IMR-90 (cell line): ENCODE measurements around the gene NANS. TPM values are rescaled to one million over a fixed set of nuclear protein-coding genes. Genes with fewer than 3 reads are reported as not detected.
A peak's percentile ranks its signal among the peaks of the same experiment; 100 is the strongest.

Experiments
- ATAC-seq: fragments of 200-7000 bp; cut with Tn5 transposase; 2 replicates; pipeline ENCODE4 v1.9.1; 2020; ENCODE audit warnings: low read depth, mild to moderate bottlenecking, moderate library complexity
- BruUV-seq: library from RNA; stranded (reverse); fragments of 400-500 nt; replicated peaks from 2 replicates; lab custom pipeline; 2021; lab: Mats Ljungman, UMichigan
- CTCF ChIA-PET: fragments of 300-600 bp; formaldehyde crosslinking; extraction: SDS; loops from one replicate; lab custom pipeline; 2021; ENCODE audit warnings: antibody characterized with exemption; lab: Yijun Ruan, JAX
- POLR2A ChIA-PET: fragments of 300-600 bp; sonication (Branson Sonifier 250); formaldehyde crosslinking; loops from one replicate; lab custom pipeline; 2022; ENCODE audit warnings: antibody characterized with exemption; ENCODE audit not compliant: unreplicated experiment; lab: Charles Lee
- DNase-seq: peaks from one replicate; pipeline ENCODE4 v3.0.0; 2013
- H2AFZ ChIP-seq: replicated peaks from 2 replicates; pipeline ENCODE3; 2013; ENCODE audit warnings: low read length, mild to moderate bottlenecking; ENCODE audit not compliant: poor library complexity
- H2AK5ac ChIP-seq: 2 replicates; pipeline ENCODE4 v1.6.1; 2013; ENCODE audit warnings: low read depth, low read length, inconsistent platforms
- H2AK9ac ChIP-seq: replicated peaks from 2 replicates; pipeline ENCODE3; 2013; ENCODE audit warnings: mild to moderate bottlenecking, low read depth, low read length, moderate library complexity; ENCODE audit not compliant: poor library complexity
- H2BK120ac ChIP-seq: 2 replicates; pipeline ENCODE4 v1.6.1; 2013; ENCODE audit warnings: low read depth, low read length, inconsistent platforms
- H2BK15ac ChIP-seq: 3 replicates; pipeline ENCODE4 v1.6.1; 2013; ENCODE audit warnings: low read depth, low read length, inconsistent platforms
- H2BK20ac ChIP-seq: 2 replicates; pipeline ENCODE4 v1.6.1; 2013; ENCODE audit warnings: low read depth, mild to moderate bottlenecking, inconsistent platforms, low read length, moderate library complexity
- H2BK5ac ChIP-seq: 2 replicates; pipeline ENCODE4 v1.6.1; 2013; ENCODE audit warnings: mild to moderate bottlenecking, low read depth, low read length, inconsistent platforms; ENCODE audit not compliant: poor library complexity, severe bottlenecking
- H3K14ac ChIP-seq: replicated peaks from 2 replicates; pipeline ENCODE4 v1.6.1; 2013; ENCODE audit warnings: low read depth, low read length, inconsistent platforms
- H3K18ac ChIP-seq: 2 replicates; pipeline ENCODE4 v1.6.1; 2013; ENCODE audit warnings: low read depth, low read length, control low read depth
- H3K23ac ChIP-seq: 2 replicates; pipeline ENCODE4 v1.6.1; 2013; ENCODE audit warnings: low read depth, low read length, inconsistent platforms
- H3K27ac ChIP-seq: 2 replicates; pipeline ENCODE4 v1.5.1; 2013; ENCODE audit warnings: mild to moderate bottlenecking, control low read depth, low read length; ENCODE audit not compliant: insufficient read depth
- H3K27me3 ChIP-seq: 2 replicates; pipeline ENCODE4 v1.6.1; 2013; ENCODE audit warnings: low read length; ENCODE audit not compliant: control insufficient read depth, insufficient read depth
- H3K36me3 ChIP-seq: 2 replicates; pipeline ENCODE4 v1.6.1; 2013; ENCODE audit warnings: low read length, mixed read lengths; ENCODE audit not compliant: control insufficient read depth, insufficient read depth
- H3K4ac ChIP-seq: 2 replicates; pipeline ENCODE4 v1.6.1; 2013; ENCODE audit warnings: low read depth, low read length, inconsistent platforms
- H3K4me1 ChIP-seq: 2 replicates; pipeline ENCODE4 v1.6.1; 2013; ENCODE audit warnings: low read length, mixed read lengths; ENCODE audit not compliant: control insufficient read depth, insufficient read depth
- H3K4me2 ChIP-seq: 2 replicates; pipeline ENCODE4 v1.6.1; 2013; ENCODE audit warnings: low read depth, mild to moderate bottlenecking, control low read depth, low read length, moderate library complexity
- H3K4me3 ChIP-seq: 2 replicates; pipeline ENCODE4 v1.5.1; 2013; ENCODE audit warnings: low read depth, mild to moderate bottlenecking, control low read depth, low read length, moderate library complexity; ENCODE audit not compliant: insufficient read depth
- H3K56ac ChIP-seq: 2 replicates; pipeline ENCODE4 v1.6.1; 2013; ENCODE audit warnings: low read length, inconsistent platforms; ENCODE audit not compliant: insufficient read depth; ENCODE audit errors: extremely low read depth
- H3K79me1 ChIP-seq, 2 experiments: 2 replicates each; pipeline ENCODE4 v1.6.1; 2013; ENCODE audit warnings: low read length in 2 of 2, inconsistent platforms in 1 of 2, low read depth in 1 of 2
- H3K9ac ChIP-seq: 2 replicates; pipeline ENCODE4 v1.6.1; 2013; ENCODE audit warnings: low read depth, low read length, control low read depth
- H3K9me1 ChIP-seq: 2 replicates; pipeline ENCODE4 v1.6.1; 2013; ENCODE audit warnings: low read length, inconsistent platforms; ENCODE audit not compliant: insufficient read depth
- H3K9me3 ChIP-seq: 2 replicates; pipeline ENCODE4 v1.6.1; 2013; ENCODE audit warnings: low read length; ENCODE audit not compliant: control insufficient read depth, insufficient read depth
- H4K20me1 ChIP-seq: 2 replicates; pipeline ENCODE4 v1.6.1; 2013; ENCODE audit warnings: low read length, inconsistent platforms; ENCODE audit not compliant: insufficient read depth
- H4K5ac ChIP-seq: 2 replicates; pipeline ENCODE4 v1.6.1; 2013; ENCODE audit warnings: mild to moderate bottlenecking, low read depth, low read length, control low read depth
- H4K8ac ChIP-seq, 2 experiments: 2 replicates each; pipeline ENCODE4 v1.6.1; 2013; ENCODE audit warnings: low read depth in 2 of 2, low read length in 2 of 2, control low read depth in 1 of 2, inconsistent platforms in 1 of 2
- H4K91ac ChIP-seq: 2 replicates; pipeline ENCODE4 v1.6.1; 2013; ENCODE audit warnings: low read depth, low read length, inconsistent platforms; ENCODE audit not compliant: insufficient read depth
- POLR2A ChIP-seq: IDR thresholded peaks from 2 replicates; pipeline ENCODE4 v1.6.1; 2012; ENCODE audit warnings: mild to moderate bottlenecking, low read depth, low read length
- RAD21 ChIP-seq: IDR thresholded peaks from 2 replicates; pipeline ENCODE4 v1.6.1; 2012; ENCODE audit warnings: low read length, improper control_type of control experiment
- RCOR1 ChIP-seq: IDR thresholded peaks from 2 replicates; pipeline ENCODE4 v1.6.1; 2012; ENCODE audit warnings: mild to moderate bottlenecking, low read length, improper control_type of control experiment; ENCODE audit not compliant: insufficient replicate concordance
- SMC3 ChIP-seq: fragments of 150-350 bp; IDR thresholded peaks from 2 replicates; pipeline ENCODE4 v1.6.1; 2016; ENCODE audit warnings: low read depth, mild to moderate bottlenecking, antibody characterized with exemption, low read length, moderate library complexity
- WGBS, 2 experiments: methylation state at CpG; one replicate each; pipeline versions ENCODE4 v1.1.5 to v1.1.7; 2013; ENCODE audit warnings: missing lambda C conversion rate in 2 of 2; ENCODE audit not compliant: insufficient read length in 1 of 2; ENCODE audit errors: extremely low coverage in 2 of 2; 5-methylcytosine and 5-hydroxymethylcytosine counted together
- dilution Hi-C: fragments of 300-500 bp; cut with HindIII; formaldehyde crosslinking; loops from one replicate; pipeline ENCODE4 v1.14.3; 2018; ENCODE audit warnings: low sequenced_read_pairs; ENCODE audit not compliant: unreplicated experiment
- in situ Hi-C: fragments of 300-500 bp; cut with MboI; formaldehyde crosslinking; loops from 3 replicates; pipeline ENCODE4 v1.14.3; 2019; ENCODE audit warnings: low sequenced_read_pairs, inconsistent platforms, mixed read lengths
- intact Hi-C: fragments of 100-400 bp; cut with micrococcal nuclease; formaldehyde crosslinking; loops from 2 replicates; pipeline ENCODE4 v1.10.0; 2022
- polyA plus RNA-seq, 3 experiments: library from polyadenylated mRNA; depleted of rRNA; stranded (reverse); fragments of >200 nt; gene quantifications; 2 replicates each; pipeline ENCODE4 v1.2.3, GENCODE V29; 2012; ENCODE audit warnings: low replicate concordance in 1 of 3
- total RNA-seq: library from RNA; depleted of rRNA; stranded (reverse); fragments of >200 nt; gene quantifications from 2 replicates; pipeline ENCODE4 v1.2.3, GENCODE V29; 2012
- TF ChIP-seq, protein P1 (sequence below): conservative IDR thresholded peaks from 2 replicates; pipeline ENCODE4 v1.5.1; 2012; ENCODE audit warnings: mild to moderate bottlenecking, low read depth, low read length, improper control_type of control experiment

NANS gene
- total and polyA plus RNA-seq, 2 of the 4 experiments (the other 2 are of a cell fraction): 210 to 306 TPM

DNA sequence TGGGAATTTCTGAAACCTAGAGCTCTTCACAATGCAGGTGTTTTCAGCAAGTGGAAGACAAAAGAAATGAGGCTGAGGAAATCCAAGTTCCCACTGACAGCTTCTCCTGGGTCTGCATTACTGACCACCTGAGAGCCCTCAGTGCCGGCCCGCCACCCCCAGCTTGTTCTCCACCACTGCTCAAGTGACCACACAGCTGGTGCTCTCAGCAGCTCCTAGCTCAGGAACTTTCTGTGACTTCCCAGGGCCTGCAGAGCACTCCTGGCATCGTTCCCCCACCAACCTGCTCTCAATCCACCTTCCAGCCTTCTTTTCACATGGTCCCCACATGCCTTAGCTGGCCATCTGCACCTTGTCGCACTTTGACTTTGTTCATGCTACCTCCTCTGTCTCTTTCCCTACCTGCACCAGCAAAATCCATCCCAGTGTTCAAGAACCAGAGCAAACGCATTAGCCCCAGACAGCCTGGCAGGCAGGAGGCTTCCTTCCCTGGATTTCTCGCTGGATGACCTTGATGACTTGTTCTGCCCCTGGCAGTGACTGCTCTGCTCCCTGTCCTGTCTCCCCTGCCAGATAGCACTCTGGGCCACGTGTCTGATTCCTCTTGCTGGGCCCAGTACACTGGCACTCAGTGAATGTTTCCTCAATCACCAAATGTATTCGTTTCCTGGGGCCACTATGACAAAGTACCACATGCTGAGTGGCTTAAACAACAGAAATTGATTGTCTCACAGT, 35.1 kb upstream of the NANS start (continued):
- TF ChIP-seq RAD21: no peak
- no peak for TF ChIP-seq POLR2A

DNA sequence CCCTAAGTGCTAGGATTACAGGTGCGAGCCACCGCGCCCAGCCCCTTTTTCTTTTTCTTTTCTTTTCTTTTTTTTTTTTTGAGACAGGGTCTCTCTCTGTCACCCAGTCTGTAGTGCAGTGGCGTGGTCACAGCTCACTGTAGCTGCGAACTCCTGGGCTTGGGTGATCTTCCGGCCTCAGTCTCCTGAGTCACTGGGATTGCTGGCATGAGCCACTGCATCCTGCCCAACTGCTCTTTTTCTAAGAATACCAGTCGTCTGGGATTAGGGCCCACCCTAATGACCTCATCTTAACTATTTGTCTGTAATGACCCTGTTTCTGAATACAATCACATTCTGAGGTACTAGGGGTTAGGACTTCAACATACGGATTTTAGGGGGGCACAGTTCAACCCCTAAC, 34.1 kb upstream of the NANS start:
- peak; percentile 71 for DNase-seq
- no peak overlapping the region for H3K18ac ChIP-seq
- 66% methylated on average over 3 of the region's 8 CpGs; no CpG with 5 or more reads in 1 of the 2 experiments for WGBS, 2 experiments
- H3K23ac ChIP-seq: no peak overlapping the region
- ChIA-PET CTCF (interaction anchor here (0.6 kb wide), 1 partner anchor 1471 kb away, joined by 4 read pairs; no protein-coding TSS in a partner anchor), POLR2A (no interaction called here)
- no peak overlapping the region for H3K56ac ChIP-seq
- H2BK120ac ChIP-seq: peak overlapping the region; percentile 49; the same call in 1 of the 2 replicates
- peak; percentile 39; the same call in 1 of the 2 replicates for ATAC-seq
- peaks cover 14% of the 10 kb centered on the region for H3K9me1 ChIP-seq
- H3K4me1 ChIP-seq: peaks cover 2% of the 10 kb centered on the region; the same call in 1 of the 2 replicates
- TF ChIP-seq, protein P1, sequence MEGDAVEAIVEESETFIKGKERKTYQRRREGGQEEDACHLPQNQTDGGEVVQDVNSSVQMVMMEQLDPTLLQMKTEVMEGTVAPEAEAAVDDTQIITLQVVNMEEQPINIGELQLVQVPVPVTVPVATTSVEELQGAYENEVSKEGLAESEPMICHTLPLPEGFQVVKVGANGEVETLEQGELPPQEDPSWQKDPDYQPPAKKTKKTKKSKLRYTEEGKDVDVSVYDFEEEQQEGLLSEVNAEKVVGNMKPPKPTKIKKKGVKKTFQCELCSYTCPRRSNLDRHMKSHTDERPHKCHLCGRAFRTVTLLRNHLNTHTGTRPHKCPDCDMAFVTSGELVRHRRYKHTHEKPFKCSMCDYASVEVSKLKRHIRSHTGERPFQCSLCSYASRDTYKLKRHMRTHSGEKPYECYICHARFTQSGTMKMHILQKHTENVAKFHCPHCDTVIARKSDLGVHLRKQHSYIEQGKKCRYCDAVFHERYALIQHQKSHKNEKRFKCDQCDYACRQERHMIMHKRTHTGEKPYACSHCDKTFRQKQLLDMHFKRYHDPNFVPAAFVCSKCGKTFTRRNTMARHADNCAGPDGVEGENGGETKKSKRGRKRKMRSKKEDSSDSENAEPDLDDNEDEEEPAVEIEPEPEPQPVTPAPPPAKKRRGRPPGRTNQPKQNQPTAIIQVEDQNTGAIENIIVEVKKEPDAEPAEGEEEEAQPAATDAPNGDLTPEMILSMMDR: no peak
- TF ChIP-seq RCOR1: no peak
- TF ChIP-seq SMC3: 0 out of 2 replicates have a peak, but pooled peaks have one; percentile 3
- no TSS peak for BruUV-seq
- no peak overlapping the region for H3K4me2 ChIP-seq
- no peak overlapping the region for H3K9ac ChIP-seq
- H2BK15ac ChIP-seq: no peak overlapping the region; the same call in 2 of the 3 replicates
- H4K8ac ChIP-seq: peak overlapping the region in 1 of 2 experiments; percentile 50; a peak in 1 of 4 replicates
- in situ Hi-C loops (no loop called here), intact Hi-C loops (no loop called here), dilution Hi-C loops (no loop called here)
- 0 out of 2 replicates have a peak overlapping the region, but pooled peaks have one; percentile 4 for H2AK5ac ChIP-seq
- peaks cover 2 to 3% of the 10 kb centered on the region in 2 experiments; a peak in 1 of 4 replicates for H3K79me1 ChIP-seq
- 0 out of 2 replicates have a peak overlapping the region, but pooled peaks have one; percentile 43 for H3K4ac ChIP-seq
- no peak overlapping the region for H2AK9ac ChIP-seq
- H3K4me3 ChIP-seq: no peak overlapping the region
- H3K36me3 ChIP-seq: peaks cover 21% of the 10 kb centered on the region
- H4K20me1 ChIP-seq: no peaks in the 10 kb centered on the region
- H3K9me3 ChIP-seq: no peaks in the 10 kb centered on the region
- peak overlapping the region; percentile 55; the same call in 1 of the 2 replicates for H3K14ac ChIP-seq
- no peak overlapping the region for H4K5ac ChIP-seq
- no peak overlapping the region for H3K27ac ChIP-seq
- H4K91ac ChIP-seq: peak overlapping the region; percentile 18; the same call in 1 of the 2 replicates
- H2BK20ac ChIP-seq: no peak overlapping the region
- no peak overlapping the region for H2BK5ac ChIP-seq
- H3K27me3 ChIP-seq: no peaks in the 10 kb centered on the region
- no peak overlapping the region for H2AFZ ChIP-seq
